ENCODE measurements around the gene GAGE12G.
"Not testable (repeated sequence)": the region's sequence is repeated elsewhere in the genome, so short reads cannot be mapped to it uniquely, and the experiment has no call there.

DNA sequence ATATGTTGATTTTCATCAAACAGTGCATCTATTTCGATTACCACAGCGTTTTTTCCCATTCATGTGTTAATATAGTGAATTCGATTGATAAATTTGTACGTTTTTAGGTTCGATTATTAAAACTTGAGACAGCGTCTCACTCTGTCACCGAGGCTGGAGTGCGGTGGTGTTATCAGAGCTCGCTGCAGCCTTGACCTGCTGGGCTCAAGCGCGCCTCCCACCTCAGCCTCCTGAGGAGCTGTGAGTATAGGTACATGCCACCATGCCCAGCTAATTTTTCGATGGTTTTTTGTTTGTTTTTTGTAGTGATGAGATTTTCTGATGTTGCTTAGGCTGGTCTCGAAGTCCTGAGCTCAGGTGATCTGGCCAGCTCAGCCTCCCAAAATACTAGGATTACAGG lies 1.0 kb upstream of the GAGE12G start:
- not testable (repeated sequence) for TF ChIP-seq POLR2A (IDR thresholded peaks at IDR 0.05)
- TF ChIP-seq, protein P1, sequence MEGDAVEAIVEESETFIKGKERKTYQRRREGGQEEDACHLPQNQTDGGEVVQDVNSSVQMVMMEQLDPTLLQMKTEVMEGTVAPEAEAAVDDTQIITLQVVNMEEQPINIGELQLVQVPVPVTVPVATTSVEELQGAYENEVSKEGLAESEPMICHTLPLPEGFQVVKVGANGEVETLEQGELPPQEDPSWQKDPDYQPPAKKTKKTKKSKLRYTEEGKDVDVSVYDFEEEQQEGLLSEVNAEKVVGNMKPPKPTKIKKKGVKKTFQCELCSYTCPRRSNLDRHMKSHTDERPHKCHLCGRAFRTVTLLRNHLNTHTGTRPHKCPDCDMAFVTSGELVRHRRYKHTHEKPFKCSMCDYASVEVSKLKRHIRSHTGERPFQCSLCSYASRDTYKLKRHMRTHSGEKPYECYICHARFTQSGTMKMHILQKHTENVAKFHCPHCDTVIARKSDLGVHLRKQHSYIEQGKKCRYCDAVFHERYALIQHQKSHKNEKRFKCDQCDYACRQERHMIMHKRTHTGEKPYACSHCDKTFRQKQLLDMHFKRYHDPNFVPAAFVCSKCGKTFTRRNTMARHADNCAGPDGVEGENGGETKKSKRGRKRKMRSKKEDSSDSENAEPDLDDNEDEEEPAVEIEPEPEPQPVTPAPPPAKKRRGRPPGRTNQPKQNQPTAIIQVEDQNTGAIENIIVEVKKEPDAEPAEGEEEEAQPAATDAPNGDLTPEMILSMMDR (IDR thresholded peaks at IDR 0.05), result not testable (repeated sequence)
